CD4-positive, alpha-beta T cell treated with Interleukin-4 for 1 hour (primary cell): Measurements from ENCODE around the gene KCNQ1OT1.

ENCODE experiments used
- DNase-seq, 2 donors: peaks; one replicate each; pipeline ENCODE4 v3.0.0-alpha.2; 2020 to 2022

KCNQ1OT1 gene

DNA sequence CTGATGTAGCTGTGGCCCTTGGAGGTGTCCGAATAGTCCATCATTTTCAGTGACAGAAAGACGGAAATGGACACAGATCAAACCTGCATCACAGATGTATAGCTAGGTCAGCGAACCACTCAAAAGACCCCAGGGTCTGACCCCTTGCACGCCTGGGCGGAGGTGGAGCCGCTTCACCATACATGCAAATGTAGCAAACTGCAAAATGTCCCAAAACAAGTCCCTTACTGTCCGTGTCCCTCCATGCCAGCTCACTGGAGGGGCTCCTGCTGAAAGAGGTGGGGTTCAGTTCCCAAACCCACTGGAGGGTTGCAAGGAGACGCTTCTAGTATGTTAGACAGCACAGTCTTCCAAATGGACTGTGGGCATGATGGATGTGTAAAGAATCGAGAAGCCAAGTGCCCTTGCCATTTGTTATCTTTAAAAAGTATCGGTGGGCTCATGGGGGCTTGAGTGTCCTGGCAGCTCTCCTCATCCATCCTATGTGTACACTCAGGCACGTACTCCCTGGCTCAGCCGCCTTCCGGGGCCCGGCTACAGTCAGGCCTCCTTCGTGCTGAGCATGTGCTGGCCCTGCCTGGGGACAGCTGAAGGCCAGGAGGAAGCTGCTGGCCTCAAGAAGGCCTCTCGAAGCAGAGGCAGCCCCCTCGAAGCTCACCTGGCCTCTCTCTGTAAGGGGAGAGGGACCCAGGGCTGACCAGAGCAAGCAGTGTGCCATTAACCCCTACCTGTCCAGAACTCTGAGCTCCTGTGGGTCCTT, 20.2 kb upstream of the KCNQ1OT1 start:
- no peak for DNase-seq

DNA sequence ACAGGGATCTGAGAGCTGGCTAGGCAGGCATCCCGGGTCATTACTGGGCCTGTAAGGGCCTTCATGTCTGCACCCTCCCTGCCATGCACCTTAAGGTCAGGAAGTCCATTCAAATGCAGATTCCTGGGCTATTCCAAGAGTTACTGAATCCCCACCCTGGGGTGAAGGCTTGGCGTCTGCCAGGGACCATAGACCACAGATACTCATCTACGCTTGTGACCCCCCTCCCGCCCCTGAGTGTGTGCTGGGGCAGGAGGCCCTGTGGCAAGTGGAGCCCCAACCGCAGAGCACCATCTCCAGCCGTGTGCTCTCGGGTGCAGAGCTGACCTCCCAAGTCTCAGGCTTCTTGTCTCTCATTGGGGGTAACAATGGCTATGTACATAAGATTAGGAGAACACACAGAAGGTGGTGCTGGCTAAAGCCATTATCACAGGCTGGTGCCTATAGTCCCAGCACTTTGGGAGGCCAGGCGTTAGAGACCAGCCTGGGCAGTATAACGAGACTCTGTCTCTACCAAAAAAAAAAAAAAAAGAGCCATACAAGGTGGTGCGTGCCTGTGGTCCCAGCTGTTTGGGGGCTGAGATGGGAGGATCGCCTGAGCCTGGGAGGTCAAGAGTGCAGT, 19.1 kb upstream of the KCNQ1OT1 start:
- no peak for DNase-seq

GRCh38 chr11:2717561-2718325, 17.9 kb upstream of the KCNQ1OT1 start:
- DNase-seq: no peak

DNA sequence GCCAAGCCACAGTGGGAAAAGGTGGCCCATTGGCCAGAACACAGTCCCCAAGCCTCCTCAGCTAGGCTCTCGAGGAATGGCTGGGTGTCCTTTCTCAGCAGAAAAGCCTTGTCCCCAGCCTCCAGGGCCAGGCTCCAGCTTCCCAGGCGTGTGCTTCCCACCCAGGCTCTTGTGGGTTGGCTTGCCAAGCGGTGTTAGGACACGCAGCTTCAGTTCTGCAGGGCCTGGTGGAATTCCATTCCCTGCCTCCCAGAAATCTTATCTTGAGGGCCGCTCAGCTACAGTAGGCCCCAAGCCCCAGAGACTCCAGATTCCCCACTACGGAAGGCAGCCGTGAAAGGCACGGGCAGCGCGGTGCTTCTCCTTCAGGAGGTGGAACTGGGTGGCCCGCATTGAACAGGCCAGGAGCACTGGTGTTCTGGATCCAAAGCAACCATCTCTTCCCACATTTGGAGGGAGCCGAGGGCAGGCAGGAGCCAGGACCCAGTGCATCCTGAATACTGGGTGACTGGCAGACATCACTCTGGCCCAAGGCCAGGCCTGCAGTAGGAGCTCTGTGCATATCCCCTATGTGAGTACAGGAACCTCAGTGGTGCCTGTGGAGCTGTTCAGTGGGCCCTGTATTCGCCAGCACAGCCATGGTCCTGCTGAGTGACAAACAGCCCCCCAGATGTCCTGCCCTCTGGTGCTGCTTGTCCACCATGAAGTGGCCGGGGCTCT, 16.7 kb upstream of the KCNQ1OT1 start:
- no peak for DNase-seq

DNA sequence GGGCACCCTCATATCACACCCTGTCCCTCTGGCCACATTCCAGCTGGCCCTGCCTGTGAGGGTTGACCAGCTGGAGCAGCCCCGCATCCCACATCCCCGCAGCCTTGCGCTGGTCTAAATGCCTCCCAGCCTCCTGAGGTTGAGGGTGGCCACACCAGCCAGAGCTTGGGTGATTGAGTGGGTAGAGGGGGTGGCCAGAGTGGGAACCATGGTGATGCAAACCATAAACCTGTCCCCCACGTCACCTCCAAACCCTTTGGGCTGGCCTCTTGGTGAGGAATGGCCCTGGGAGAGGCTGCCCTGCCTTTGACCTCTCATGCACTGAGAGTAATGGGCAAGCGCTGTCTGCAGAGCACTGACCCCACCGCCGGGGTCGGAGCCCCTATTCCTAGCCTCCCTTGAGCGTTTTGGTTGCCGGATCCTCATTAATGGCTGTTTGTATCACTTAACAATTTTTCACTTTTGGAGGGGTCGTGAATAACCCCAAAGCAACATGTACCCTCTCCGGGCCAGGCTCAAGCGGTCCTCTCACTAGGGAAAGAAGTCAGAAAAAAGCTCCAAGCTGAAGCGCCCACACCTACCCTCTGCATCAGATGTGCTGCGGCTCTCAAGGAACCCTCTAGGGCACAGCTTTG, 16.0 kb upstream of the KCNQ1OT1 start:
- DNase-seq: no peak

DNA sequence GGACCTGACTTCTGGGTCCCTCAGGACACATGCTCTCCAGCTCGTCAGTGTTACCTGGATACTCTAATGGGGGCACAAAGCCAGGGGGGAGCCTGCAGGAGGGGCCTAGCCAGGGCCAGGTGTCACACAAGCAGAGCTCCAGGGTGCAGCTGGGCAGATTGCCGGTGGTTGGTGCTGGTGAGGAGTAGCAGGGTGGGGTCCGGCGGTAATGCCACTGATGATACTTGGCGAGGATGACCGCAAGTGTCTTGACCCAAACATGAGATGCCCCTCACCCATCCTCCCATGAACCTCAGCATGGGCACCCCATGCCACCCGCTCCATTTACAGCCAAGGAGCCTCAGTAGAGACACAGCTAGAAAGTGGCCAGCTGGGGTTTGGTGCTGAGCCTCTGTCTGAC, 15.1 kb upstream of the KCNQ1OT1 start:
- DNase-seq: no peak

- DNase-seq: no peak
Observed at GRCh38 chr11:2714463-2714800, 14.6 kb upstream of the KCNQ1OT1 start.

- no peak for DNase-seq
Observed at GRCh38 chr11:2713661-2714462, 14.1 kb upstream of the KCNQ1OT1 start.

- no peak for DNase-seq
Observed at GRCh38 chr11:2713094-2713493, 13.3 kb upstream of the KCNQ1OT1 start.

DNA sequence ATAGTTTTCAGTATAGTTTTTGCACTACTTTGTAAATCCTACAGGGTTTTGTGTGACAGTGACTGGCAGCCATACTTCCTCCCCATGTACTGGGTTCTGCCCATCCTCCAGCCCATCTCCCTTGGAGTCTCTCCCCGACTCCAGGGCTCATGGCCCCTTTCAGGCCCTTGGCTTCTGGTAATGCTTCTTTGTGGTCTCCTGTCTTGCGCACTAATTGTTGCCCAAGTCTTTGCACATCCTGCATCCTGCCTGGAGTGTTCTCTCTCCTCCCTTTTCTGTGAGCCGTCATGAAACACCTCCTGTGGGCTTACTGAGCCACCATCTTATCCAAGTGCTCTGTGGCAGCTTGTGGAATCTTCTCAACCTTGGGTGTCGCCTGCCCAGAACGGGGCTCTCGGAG, 11.4 kb upstream of the KCNQ1OT1 start:
- DNase-seq: no peak

GRCh38 chr11:2709429-2709828, 9.6 kb upstream of the KCNQ1OT1 start:
- no peak for DNase-seq

DNA sequence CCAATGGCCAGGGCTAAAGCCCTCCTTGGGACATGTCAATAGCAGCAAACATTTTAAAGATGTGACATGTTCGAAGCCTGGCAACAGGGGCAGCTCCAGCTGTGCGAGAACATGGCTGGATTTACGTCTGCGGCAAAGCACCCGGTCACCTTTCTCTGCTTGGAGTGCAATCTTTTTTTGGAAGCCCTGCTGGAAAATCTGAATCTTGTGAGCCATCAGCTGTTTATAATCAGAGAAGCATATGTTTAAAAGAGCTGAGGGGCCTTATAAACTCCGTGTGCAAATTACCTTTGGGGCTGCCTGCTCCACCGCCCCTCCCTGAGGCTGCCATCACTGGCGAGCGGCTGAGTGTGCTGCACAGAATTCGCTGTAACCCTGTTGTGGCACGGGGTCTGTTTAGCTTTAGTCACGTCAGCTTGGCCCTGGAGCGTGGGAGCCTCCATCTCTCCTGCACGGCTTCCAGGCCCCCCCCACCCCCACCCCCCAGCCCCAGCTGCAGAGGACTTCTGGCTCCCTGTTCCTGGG, 9.0 kb upstream of the KCNQ1OT1 start:
- DNase-seq: no peak

GRCh38 chr11:2708151-2708581, 8.4 kb upstream of the KCNQ1OT1 start:
- DNase-seq: no peak

- DNase-seq: no peak
Observed at GRCh38 chr11:2707736-2708135, 7.9 kb upstream of the KCNQ1OT1 start.

DNA sequence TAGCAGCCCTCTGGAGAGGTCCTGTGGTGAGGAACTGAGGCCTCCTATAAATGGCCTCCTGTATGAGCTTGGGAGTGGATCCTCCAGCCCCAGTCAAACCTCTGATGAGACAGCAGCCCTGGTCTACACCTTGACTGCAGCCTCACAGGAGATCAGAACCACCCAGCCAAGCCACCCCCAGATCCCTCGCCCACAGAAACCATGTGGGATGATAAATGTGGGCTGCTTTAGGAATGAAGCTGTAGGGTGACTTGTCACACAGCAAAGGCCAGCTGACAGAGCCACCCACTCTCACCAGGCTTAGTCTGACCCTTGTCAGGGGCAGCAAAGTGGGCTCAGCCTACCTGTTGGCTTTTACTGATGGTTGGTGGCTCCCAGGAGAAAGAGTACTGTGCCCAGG, 6.5 kb upstream of the KCNQ1OT1 start:
- DNase-seq: no peak

DNA sequence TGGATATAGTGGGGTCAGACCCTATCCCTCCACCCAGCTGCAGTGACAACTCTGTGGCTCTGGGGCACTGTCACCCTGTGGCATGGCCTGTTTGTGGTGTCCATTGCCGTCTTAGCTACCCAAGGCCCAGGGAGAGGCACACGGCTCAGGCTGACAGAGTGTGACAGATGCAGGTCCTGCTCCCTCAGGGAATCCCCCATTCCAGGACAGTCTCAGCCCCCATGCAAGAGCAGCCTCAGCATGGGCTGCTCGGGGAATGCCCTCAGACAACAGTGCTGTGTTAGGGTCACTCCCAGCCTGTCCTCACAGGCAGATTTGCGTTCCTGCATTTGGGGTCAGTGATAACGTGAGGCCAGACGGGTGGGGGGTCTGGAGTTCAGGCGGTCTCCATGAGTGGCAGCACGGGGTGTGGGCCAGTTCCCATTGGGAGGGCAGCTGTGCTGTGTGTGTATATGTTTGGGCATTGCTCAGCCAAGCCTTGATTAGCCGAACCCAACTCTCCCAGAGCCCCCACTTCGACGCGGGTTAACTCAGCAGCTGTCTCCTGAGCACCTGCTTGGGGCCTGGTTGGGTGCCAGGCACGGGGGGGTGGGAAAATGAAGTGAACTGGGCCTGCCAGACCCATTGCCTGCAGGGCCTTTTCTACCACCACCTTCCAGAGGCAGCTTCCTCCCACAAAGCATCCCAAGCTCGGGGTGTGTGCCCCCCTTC, 5.3 kb upstream of the KCNQ1OT1 start:
- no peak for DNase-seq

DNA sequence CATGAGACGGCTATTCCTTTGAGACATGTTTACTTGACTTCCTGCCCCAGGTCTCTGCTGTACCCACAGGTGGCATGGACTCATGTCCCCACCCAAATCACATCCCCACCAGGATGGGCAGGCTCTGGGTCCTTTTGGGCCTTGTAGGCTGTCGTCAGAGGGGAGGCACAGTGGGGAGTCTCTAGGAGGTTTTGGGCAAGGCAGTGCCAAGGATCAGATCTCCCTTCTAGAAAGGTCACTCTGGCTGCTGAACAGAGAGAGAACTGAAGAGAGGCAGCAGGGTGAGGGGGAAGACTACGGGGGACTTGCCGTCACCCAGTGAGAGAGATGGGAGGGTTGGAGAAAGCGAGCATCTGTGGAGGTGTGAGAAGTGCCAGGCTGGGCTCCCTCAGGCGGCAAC, 4.6 kb upstream of the KCNQ1OT1 start:
- no peak for DNase-seq

- no peak for DNase-seq
Observed at GRCh38 chr11:2703363-2704141, 3.8 kb upstream of the KCNQ1OT1 start.

DNA sequence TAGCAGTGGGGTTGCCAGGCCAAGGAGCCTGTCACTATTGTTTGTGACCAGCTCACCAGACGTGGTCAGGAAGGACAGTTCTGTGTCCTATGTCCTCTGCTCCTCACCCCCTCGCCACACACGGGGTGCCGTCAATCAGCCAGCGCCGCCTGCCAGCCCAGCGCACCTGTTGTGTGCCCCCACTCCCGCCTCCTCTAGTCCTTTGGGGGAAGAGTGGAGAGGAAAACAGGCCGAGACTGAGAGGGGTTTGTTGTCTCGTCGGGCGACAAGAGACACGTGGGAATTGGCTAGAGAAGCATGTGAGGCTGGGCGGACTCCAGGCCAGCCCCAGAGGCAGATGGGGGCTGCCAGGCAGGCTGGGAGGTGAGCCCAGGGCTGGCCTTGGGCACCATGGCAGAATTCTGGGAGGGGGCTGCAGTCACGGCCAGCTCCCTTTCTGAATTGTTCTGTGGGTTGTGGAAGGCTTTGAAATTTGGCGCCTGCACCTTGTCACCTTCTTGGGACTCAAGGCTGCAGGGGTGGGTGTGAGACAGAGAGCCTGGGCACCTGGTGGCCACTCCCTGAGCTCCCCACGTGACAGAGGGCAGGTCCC, 3.1 kb upstream of the KCNQ1OT1 start:
- no peak for DNase-seq

DNA sequence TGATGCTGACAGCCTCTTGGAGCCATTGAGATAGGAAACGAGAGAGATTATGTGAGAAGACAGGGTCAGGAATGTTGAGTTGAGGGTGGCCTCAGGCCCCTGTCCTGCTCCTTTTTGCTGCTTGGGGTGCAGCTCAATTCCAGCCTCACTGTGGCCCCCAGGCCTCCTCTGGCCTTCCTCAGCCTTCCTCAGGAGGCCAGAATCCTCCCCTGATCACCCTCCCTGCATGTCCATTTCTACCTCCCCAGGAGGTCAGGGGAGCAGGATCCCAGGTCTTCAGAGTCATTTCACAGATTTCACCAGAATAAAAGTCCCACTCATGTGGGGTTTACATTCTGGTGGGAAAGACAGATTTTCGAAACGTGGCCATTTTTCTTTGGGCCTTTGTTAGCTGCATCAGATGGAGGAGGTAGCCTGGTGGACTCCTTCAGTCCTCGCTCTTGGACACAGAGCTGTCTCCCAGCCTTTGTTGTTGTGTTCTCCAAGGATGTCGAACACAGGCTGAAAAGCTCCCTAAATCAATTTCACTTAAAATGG, 2.2 kb upstream of the KCNQ1OT1 start:
- no peak for DNase-seq
